Esophagus muscularis mucosa (tissue), 4 donors: ENCODE measurements around the gene THOC6. TPM values are rescaled to one million over a fixed set of nuclear protein-coding genes. Genes with fewer than 3 reads are reported as not detected.

Experiments
- DNase-seq: peaks from one replicate; pipeline ENCODE4 v3.0.0-alpha.2; 2017; ENCODE audit errors: extremely low spot score
- H3K27ac ChIP-seq, 4 donors: fragments of 200-600 bp; sonication (generic); replicated peaks in 1 of 4; 1 replicate in 3 of 4; 2 replicates in 1 of 4; pipeline ENCODE4 v1.5.1; 2016 to 2019; ENCODE audit warnings: mild to moderate bottlenecking in 1 of 4
- H3K27me3 ChIP-seq, 4 donors: fragments of 200-600 bp; sonication (generic); one replicate each; pipeline versions ENCODE4 v1.5.1 to v1.6.0; 2016 to 2019
- H3K36me3 ChIP-seq, 4 donors: fragments of 200-600 bp; sonication (generic); one replicate each; pipeline ENCODE4 v1.5.1; 2016 to 2019
- H3K4me1 ChIP-seq, 4 donors: fragments of 200-600 bp; sonication (generic); one replicate each; pipeline ENCODE4 v1.5.1; 2016 to 2019
- H3K4me3 ChIP-seq, 4 donors: fragments of 200-600 bp; sonication (generic); 1 replicate in 2 of 4; 2 replicates in 2 of 4; pipeline ENCODE4 v1.5.1; 2016 to 2019; ENCODE audit warnings: mild to moderate bottlenecking in 4 of 4, moderate library complexity in 1 of 4
- H3K9me3 ChIP-seq, 4 donors: fragments of 200-600 bp; sonication (generic); 1 replicate in 3 of 4; 2 replicates in 1 of 4; pipeline ENCODE4 v1.5.1; 2016 to 2019
- CTCF ChIP-seq, 3 experiments: fragments of 200-600 bp in 2 of 3; fragments of 450-650 bp in 1 of 3; sonication (generic) in 2 of 3; IDR thresholded peaks; one replicate each; pipeline ENCODE4 v1.5.1; 2017 to 2019; ENCODE audit warnings: antibody characterized with exemption in 3 of 3, mild to moderate bottlenecking in 2 of 3, moderate library complexity in 1 of 3
- EP300 ChIP-seq: sonication (generic); formaldehyde crosslinking; IDR thresholded peaks from one replicate; pipeline ENCODE4 v1.6.1; 2017; ENCODE audit warnings: antibody characterized with exemption
- POLR2A ChIP-seq: fragments of 450-650 bp; IDR thresholded peaks from one replicate; pipeline ENCODE4 v1.6.1; 2017; ENCODE audit warnings: antibody characterized with exemption, moderate library complexity, mild to moderate bottlenecking, low read depth
- POLR2AphosphoS5 ChIP-seq, 2 donors: sonication (generic); formaldehyde crosslinking; IDR thresholded peaks; one replicate each; pipeline ENCODE4 v1.6.1; 2017; ENCODE audit warnings: antibody characterized with exemption in 2 of 2
- WGBS: methylation state at CpG from one replicate; pipeline ENCODE4 v1.1.5; 2018; 5-methylcytosine and 5-hydroxymethylcytosine counted together
- intact Hi-C: fragments of 100-400 bp; cut with DNase I; formaldehyde crosslinking; loops from one replicate; pipeline ENCODE4 v1.15.1; 2023
- total RNA-seq, 4 donors: library from RNA; depleted of rRNA; stranded (reverse); fragments of >200 nt; gene quantifications; one replicate each; pipeline versions ENCODE4 v1.1.0 to v1.2.1, GENCODE V29; 2016

Gene THOC6
- total RNA-seq, 4 donors from 2014 or later = 14.1 to 27.9 (median 23.0) TPM

DNA sequence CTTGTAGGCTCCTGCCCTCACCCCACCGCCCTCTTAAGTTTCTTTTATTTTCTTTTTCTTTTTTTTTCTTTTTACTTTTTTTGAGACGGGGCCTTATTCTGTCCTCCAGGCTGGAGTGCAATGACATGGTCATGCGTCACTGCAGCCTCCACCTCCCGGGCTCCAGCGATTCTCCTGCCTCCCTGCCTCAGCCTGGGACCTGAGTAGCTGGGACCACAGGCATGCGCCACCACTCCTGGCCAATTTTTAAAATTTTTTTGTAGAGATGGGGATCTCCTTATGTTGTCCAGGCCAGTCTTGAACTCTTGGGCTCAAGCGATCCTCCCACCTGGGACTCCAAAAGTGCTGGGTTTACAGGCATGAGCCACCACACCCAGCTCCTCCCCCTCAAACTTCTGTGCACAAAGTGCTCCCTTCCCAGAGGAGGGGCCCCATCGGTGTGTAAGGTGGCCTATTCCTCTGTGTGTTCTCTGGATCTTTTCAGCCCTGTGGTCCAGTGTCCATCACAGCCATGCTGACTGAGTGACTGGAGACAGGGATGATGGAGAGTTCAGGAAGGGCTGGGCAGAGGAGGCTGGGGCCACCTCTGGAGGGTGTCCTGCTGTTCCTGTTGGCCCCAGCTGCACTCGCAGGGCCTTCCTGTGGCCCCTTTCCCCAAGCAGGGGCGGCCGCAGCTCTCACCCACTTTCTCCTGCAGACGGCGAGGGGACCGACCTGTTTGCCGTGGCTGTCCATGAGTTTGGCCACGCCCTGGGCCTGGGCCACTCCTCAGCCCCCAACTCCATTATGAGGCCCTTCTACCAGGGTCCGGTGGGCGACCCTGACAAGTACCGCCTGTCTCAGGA lies 32.7 kb downstream of the THOC6 start:
- Histone ChIP-seq H3K27me3 (peaks cover 0 to 15% (median 0%) of the 10 kb centered on the region in 4 donors), H3K9me3 (no peaks in the 10 kb centered on the region), H3K4me1 (peaks cover 21 to 26% (median 23%) of the 10 kb centered on the region in 4 donors), H3K4me3 (no peak overlapping the region), H3K36me3 (peaks cover 0 to 4% (median 0%) of the 10 kb centered on the region in 4 donors), H3K27ac (no peak overlapping the region)
- no peak for TF ChIP-seq POLR2A
- TF ChIP-seq CTCF (IDR thresholded peaks at IDR 0.05) = no peak
- no peak for TF ChIP-seq POLR2AphosphoS5 (IDR thresholded peaks at IDR 0.05)
- no peak for TF ChIP-seq EP300
- intact Hi-C loops = loop anchor here (5.0 kb wide), 1 partner anchor 111 kb away; no protein-coding TSS in a partner anchor
- WGBS = 83% methylated on average over 17 of the region's 19 CpGs
- DNase-seq = no peak

GRCh38 chr16:3057181-3058138 lies 33.6 kb downstream of the THOC6 start:
- WGBS = 88% methylated on average over 22 of the region's 22 CpGs
- H3K9me3 ChIP-seq = no peaks in the 10 kb centered on the region
- peaks cover 21 to 26% (median 23%) of the 10 kb centered on the region in 4 donors for H3K4me1 ChIP-seq
- H3K27me3 ChIP-seq = peaks cover 0 to 12% (median 0%) of the 10 kb centered on the region in 4 donors
- no peak for DNase-seq
- H3K4me3 ChIP-seq = peak overlapping the region; percentile 68 to 94 (median 80)
- intact Hi-C loops = loop anchor here (2.0 to 5.0 kb wide), 2 partner anchors 71 to 110 kb away; no protein-coding TSS in a partner anchor
- peaks cover 0 to 4% (median 0%) of the 10 kb centered on the region in 4 donors for H3K36me3 ChIP-seq
- H3K27ac ChIP-seq = no peak overlapping the region
- no peak for TF ChIP-seq CTCF (IDR thresholded peaks at IDR 0.05)
- no peak for TF ChIP-seq POLR2A
- no peak for TF ChIP-seq EP300
- no peak for TF ChIP-seq POLR2AphosphoS5 (IDR thresholded peaks at IDR 0.05)

- peaks cover 21 to 26% (median 23%) of the 10 kb centered on the region in 4 donors for H3K4me1 ChIP-seq
- H3K27me3 ChIP-seq = peaks cover 0 to 12% (median 0%) of the 10 kb centered on the region in 4 donors
- 39% methylated on average over 17 of the region's 77 CpGs for WGBS
- TF ChIP-seq POLR2A (no peak), POLR2AphosphoS5 (IDR thresholded peaks at IDR 0.05) (no peak), CTCF (IDR thresholded peaks at IDR 0.05) (no peak), EP300 (no peak)
- peak overlapping the region in 3 of 4 donors; percentile 67 to 74 (median 71) for H3K27ac ChIP-seq
- intact Hi-C loops = loop anchor here (2.0 to 5.0 kb wide), 2 partner anchors 70 to 109 kb away; no protein-coding TSS in a partner anchor
- DNase-seq = no peak
- no peaks in the 10 kb centered on the region for H3K9me3 ChIP-seq
- H3K4me3 ChIP-seq = peak overlapping the region; percentile 68 to 94 (median 80)
- peaks cover 0 to 4% (median 0%) of the 10 kb centered on the region in 4 donors for H3K36me3 ChIP-seq
Observed at GRCh38 chr16:3058139-3059030, 34.5 kb downstream of the THOC6 start.
